ENCODE results near the gene RASGRF2. TPM values are rescaled to one million over a fixed set of nuclear protein-coding genes. Genes with fewer than 3 reads are reported as not detected.
A peak's percentile ranks its signal among the peaks of the same experiment; 100 is the strongest.

RASGRF2 gene
- total and polyA plus RNA-seq, 3 experiments from 2014 or later: 11.1 to 13.5 (median 13.4) TPM

DNA sequence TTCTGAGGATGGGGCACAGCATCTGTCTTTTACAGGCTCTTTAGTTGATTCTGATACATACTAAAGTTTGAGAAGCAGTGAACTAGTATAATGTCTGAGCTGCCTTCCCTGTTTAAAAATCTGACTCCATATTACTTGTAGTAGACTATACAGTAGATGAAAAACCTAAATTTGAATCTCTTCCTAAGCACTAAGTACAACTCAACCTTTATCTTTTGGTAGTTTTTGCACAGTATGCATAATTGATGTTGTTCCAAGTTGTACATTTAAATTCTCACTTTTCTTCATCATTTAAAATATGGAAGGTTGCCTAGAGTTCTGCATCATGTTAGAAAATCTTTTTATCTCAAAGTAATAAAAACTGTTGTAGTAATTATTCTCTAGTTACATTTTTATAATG, 174.4 kb downstream of the RASGRF2 start:
- H3K36me3 Mint-ChIP-seq: peaks cover 28 to 71% (median 36%) of the 10 kb centered on the region in 3 donors
- no peak for DNase-seq
- CTCF ChIA-PET: interaction anchor here (1.2 kb wide), 1 partner anchor 18 kb away, joined by 3 read pairs; no protein-coding TSS in a partner anchor
- H3K4me3 ChIP-seq (ENCODE audit: low read length): no peak overlapping the region
- H3K4me3 Mint-ChIP-seq: no peak overlapping the region
- no peaks in the 10 kb centered on the region for H3K27me3 ChIP-seq (ENCODE audit: insufficient read depth, low read length, poor library complexity, severe bottlenecking)
- H3K9me3 ChIP-seq (ENCODE audit: low read length): no peaks in the 10 kb centered on the region
- POLR2A ChIA-PET: no interaction called here
- no peak overlapping the region for H3K27ac ChIP-seq (ENCODE audit: low read depth, low read length)
- H3K9me3 Mint-ChIP-seq: peaks cover 0 to 2% (median 0%) of the 10 kb centered on the region in 5 donors
- H3K4me1 Mint-ChIP-seq: no peaks in the 10 kb centered on the region
- H3K4me1 ChIP-seq (ENCODE audit: insufficient read depth, low read length): no peaks in the 10 kb centered on the region
- H3K36me3 ChIP-seq (ENCODE audit: insufficient read depth, low read length): no peaks in the 10 kb centered on the region
- peaks cover 0 to 4% of the 10 kb centered on the region in 2 donors for H3K27me3 Mint-ChIP-seq
- H3K27ac Mint-ChIP-seq: no peak overlapping the region

DNA sequence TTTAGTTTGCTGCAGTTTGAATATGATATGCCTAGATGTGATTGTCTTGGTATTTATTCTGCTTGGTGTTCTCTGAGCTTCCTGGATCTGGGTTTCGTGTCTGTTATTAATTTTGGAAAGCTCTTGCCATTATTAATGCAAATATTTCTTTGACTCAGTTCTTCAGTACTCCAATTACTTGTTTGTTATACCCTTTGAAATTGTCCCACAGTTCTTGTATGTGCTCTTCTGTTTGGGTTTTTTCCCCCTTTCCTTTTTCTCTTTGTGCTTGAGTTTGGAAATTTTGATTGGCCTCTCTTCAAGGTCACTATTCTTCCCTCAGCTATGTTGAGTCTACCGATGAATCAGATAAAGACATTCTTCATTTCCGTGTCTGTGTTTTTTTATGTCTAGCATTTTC, 176.4 kb downstream of the RASGRF2 start:
- POLR2A ChIA-PET: no interaction called here

DNA sequence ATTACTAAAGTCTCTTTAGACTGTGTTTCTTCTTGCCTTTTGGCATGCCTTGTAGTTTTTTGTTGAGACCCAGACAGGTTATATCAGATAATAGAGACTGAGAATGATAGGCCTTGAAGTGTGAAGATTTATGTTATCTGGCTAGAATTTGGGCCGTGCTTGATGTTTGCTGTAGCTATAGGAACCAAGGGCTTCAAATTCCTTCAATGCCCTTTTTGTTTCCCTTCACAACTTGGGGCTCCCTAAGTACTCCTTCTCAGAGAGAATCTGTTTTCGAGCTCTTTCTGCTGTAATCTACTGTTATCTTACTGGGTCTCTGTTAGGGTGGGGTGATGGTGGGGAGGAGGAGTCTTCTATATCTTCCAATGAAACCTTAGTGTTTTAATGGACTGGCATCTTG, 177.7 kb downstream of the RASGRF2 start:
- Mint-ChIP-seq H3K4me3 (no peak overlapping the region), H3K27me3 (peaks cover 0 to 4% of the 10 kb centered on the region in 2 donors), H3K4me1 (peaks cover 0 to 3% (median 2%) of the 10 kb centered on the region in 3 donors), H3K27ac (peak overlapping the region in 2 of 8 donors; percentile 28 to 71), H3K9me3 (peaks cover 0 to 2% (median 0%) of the 10 kb centered on the region in 5 donors), H3K36me3 (peaks cover 33 to 69% (median 38%) of the 10 kb centered on the region in 3 donors)
- no peaks in the 10 kb centered on the region for H3K36me3 ChIP-seq (ENCODE audit: insufficient read depth, low read length)
- no peaks in the 10 kb centered on the region for H3K27me3 ChIP-seq (ENCODE audit: insufficient read depth, low read length, poor library complexity, severe bottlenecking)
- POLR2A ChIA-PET: no interaction called here
- H3K27ac ChIP-seq (ENCODE audit: low read depth, low read length): no peak overlapping the region
- no peaks in the 10 kb centered on the region for H3K9me3 ChIP-seq (ENCODE audit: low read length)
- no peak for DNase-seq
- CTCF ChIA-PET: no interaction called here
- no peak overlapping the region for H3K4me3 ChIP-seq (ENCODE audit: low read length)
- no peaks in the 10 kb centered on the region for H3K4me1 ChIP-seq (ENCODE audit: insufficient read depth, low read length)

More for the DNA sequence above, 176.4 kb downstream of the RASGRF2 start:
- Histone ChIP-seq H3K9me3 (ENCODE audit: low read length) (no peaks in the 10 kb centered on the region), H3K4me3 (ENCODE audit: low read length) (no peak overlapping the region), H3K4me1 (ENCODE audit: insufficient read depth, low read length) (no peaks in the 10 kb centered on the region), H3K27ac (ENCODE audit: low read depth, low read length) (no peak overlapping the region), H3K27me3 (ENCODE audit: insufficient read depth, low read length, poor library complexity, severe bottlenecking) (no peaks in the 10 kb centered on the region), H3K36me3 (ENCODE audit: insufficient read depth, low read length) (no peaks in the 10 kb centered on the region)
- H3K36me3 Mint-ChIP-seq: peaks cover 33 to 70% (median 39%) of the 10 kb centered on the region in 3 donors
- no peak for DNase-seq
- CTCF ChIA-PET: interaction anchor here (1.7 kb wide), 1 partner anchor 28 kb away, joined by 5 read pairs; no protein-coding TSS in a partner anchor
- H3K9me3 Mint-ChIP-seq: peaks cover 0 to 2% (median 0%) of the 10 kb centered on the region in 5 donors
- no peak overlapping the region for H3K4me3 Mint-ChIP-seq
- H3K4me1 Mint-ChIP-seq: peaks cover 0 to 3% (median 2%) of the 10 kb centered on the region in 3 donors
- H3K27me3 Mint-ChIP-seq: peaks cover 0 to 4% of the 10 kb centered on the region in 2 donors
- peak overlapping the region in 3 of 8 donors; percentile 13 to 73 (median 20) for H3K27ac Mint-ChIP-seq

DNA sequence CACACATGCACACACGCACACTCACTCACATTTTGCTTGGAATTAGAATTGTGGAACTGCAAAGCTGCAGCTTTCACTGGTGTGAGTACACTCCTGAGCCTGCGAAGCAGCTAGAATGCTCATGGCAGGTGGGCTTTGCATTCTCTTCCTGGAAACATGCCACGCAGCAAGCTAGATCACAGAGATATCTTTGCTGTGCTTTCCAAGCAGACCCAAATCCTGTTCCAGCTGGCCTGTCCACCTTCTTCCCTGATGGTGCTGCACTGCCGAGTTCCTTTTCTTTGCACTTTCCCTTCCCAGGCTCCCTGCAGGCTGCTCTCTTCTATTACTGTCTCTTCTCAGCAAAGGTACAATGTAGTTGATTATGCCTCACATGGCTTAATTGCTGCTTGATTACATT, 180.3 kb downstream of the RASGRF2 start:
- peak overlapping the region in 2 of 8 donors; percentile 22 to 60 for H3K27ac Mint-ChIP-seq
- no peaks in the 10 kb centered on the region for H3K9me3 ChIP-seq (ENCODE audit: low read length)
- peaks cover 0 to 8% (median 4%) of the 10 kb centered on the region in 3 donors for H3K4me1 Mint-ChIP-seq
- peaks cover 0 to 4% of the 10 kb centered on the region in 2 donors for H3K27me3 Mint-ChIP-seq
- H3K4me1 ChIP-seq (ENCODE audit: insufficient read depth, low read length): no peaks in the 10 kb centered on the region
- no peak overlapping the region for H3K4me3 ChIP-seq (ENCODE audit: low read length)
- POLR2A ChIA-PET: no interaction called here
- no peaks in the 10 kb centered on the region for H3K27me3 ChIP-seq (ENCODE audit: insufficient read depth, low read length, poor library complexity, severe bottlenecking)
- H3K27ac ChIP-seq (ENCODE audit: low read depth, low read length): no peak overlapping the region
- no peak overlapping the region for H3K4me3 Mint-ChIP-seq
- CTCF ChIA-PET: no interaction called here
- DNase-seq: no peak
- peaks cover 25 to 67% (median 29%) of the 10 kb centered on the region in 3 donors for H3K36me3 Mint-ChIP-seq
- no peaks in the 10 kb centered on the region for H3K36me3 ChIP-seq (ENCODE audit: insufficient read depth, low read length)
- H3K9me3 Mint-ChIP-seq: peaks cover 0 to 2% (median 0%) of the 10 kb centered on the region in 5 donors

DNA sequence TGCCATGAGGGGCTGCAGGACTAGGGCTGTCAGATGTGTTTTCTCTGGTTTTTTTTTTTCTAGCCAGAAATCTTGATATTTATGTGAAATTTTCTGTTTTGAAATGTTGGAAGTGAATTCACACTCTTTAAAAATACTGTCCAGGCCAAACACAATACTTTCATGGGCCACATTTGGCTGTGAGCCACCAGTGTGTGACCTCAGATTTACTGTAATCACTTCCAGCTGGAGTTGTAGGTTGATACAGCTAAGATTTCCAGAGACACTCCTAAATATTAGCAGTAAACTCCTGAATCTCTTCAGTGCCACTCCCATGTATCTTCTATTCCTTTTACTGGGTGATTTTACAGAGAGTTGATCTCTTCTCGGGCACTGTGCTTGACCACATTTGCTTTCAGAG, 180.8 kb downstream of the RASGRF2 start:
- peaks cover 0 to 12% (median 5%) of the 10 kb centered on the region in 3 donors for H3K4me1 Mint-ChIP-seq
- CTCF ChIA-PET: no interaction called here

DNA sequence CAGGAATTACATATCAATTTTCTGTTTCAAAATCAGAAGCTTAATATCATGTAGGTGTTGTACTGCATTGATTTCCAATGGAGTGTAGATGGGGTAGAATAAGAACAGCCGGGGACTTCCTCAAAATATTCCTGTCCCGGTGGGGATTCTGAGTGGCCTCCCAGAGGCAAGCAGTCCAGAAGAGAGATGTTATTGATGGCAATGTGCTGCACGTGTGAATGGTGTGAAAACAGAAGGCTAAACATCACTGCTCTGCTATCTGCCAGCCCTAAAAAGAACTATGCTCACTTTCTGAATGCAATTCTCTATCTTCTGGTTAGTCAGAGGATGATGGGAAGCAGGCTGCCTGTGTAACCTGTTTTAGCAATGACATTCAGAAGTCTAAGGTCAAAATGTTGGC, 181.9 kb downstream of the RASGRF2 start:
- peaks cover 0 to 4% of the 10 kb centered on the region in 2 donors for H3K27me3 Mint-ChIP-seq

More for the DNA sequence above, 180.8 kb downstream of the RASGRF2 start:
- DNase-seq: no peak
- Mint-ChIP-seq H3K4me3 (no peak overlapping the region), H3K27ac (no peak overlapping the region), H3K27me3 (peaks cover 0 to 4% of the 10 kb centered on the region in 2 donors), H3K36me3 (peaks cover 22 to 68% (median 26%) of the 10 kb centered on the region in 3 donors), H3K9me3 (peaks cover 0 to 2% (median 0%) of the 10 kb centered on the region in 5 donors)
- Histone ChIP-seq H3K4me3 (ENCODE audit: low read length) (no peak overlapping the region), H3K36me3 (ENCODE audit: insufficient read depth, low read length) (no peaks in the 10 kb centered on the region), H3K4me1 (ENCODE audit: insufficient read depth, low read length) (no peaks in the 10 kb centered on the region), H3K9me3 (ENCODE audit: low read length) (no peaks in the 10 kb centered on the region), H3K27me3 (ENCODE audit: insufficient read depth, low read length, poor library complexity, severe bottlenecking) (no peaks in the 10 kb centered on the region), H3K27ac (ENCODE audit: low read depth, low read length) (no peak overlapping the region)
- POLR2A ChIA-PET: no interaction called here

DNA sequence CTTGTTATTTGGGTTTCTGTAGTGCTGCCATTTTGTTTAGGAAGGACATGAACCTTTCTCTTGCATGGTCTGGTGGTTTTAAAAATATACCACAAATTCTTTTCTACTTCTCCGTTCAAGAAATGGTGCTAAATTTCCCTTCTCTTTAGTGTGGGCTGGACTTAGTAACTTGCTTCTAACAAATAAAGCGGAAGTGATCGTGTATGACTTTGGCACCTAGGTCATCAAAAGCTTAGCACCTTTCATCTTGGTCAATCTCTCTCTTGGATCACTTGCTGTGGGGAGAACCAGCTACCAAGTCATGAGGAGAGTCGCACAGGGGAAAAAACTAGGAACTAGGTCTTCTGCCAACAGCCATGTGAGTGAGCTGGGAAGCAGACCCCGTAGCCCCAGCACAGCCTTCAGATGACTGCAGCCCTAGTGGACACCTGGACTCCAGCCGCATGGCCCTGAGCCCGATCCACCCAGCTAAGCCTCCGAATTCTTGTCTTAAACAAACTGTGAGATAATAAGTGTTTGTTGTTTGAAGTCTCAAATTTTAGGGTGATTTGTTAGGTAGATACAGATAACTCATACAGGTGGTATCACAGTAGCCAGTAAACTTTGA, 185.3 kb downstream of the RASGRF2 start:
- Mint-ChIP-seq H3K9me3 (no peaks in the 10 kb centered on the region), H3K27me3 (peaks cover 0 to 2% of the 10 kb centered on the region in 2 donors), H3K4me3 (no peak overlapping the region), H3K27ac (no peak overlapping the region), H3K4me1 (peaks cover 10 to 26% (median 21%) of the 10 kb centered on the region in 3 donors), H3K36me3 (peaks cover 3 to 54% (median 6%) of the 10 kb centered on the region in 3 donors)
- Histone ChIP-seq H3K36me3 (ENCODE audit: insufficient read depth, low read length) (no peaks in the 10 kb centered on the region), H3K4me3 (ENCODE audit: low read length) (no peak overlapping the region), H3K4me1 (ENCODE audit: insufficient read depth, low read length) (no peaks in the 10 kb centered on the region), H3K27ac (ENCODE audit: low read depth, low read length) (no peak overlapping the region), H3K9me3 (ENCODE audit: low read length) (no peaks in the 10 kb centered on the region), H3K27me3 (ENCODE audit: insufficient read depth, low read length, poor library complexity, severe bottlenecking) (no peaks in the 10 kb centered on the region)
- DNase-seq: no peak
- POLR2A ChIA-PET: no interaction called here
- CTCF ChIA-PET: no interaction called here

More for the DNA sequence above, 181.9 kb downstream of the RASGRF2 start:
- CTCF ChIA-PET: no interaction called here
- H3K27me3 ChIP-seq (ENCODE audit: insufficient read depth, low read length, poor library complexity, severe bottlenecking): no peaks in the 10 kb centered on the region
- no peaks in the 10 kb centered on the region for H3K9me3 ChIP-seq (ENCODE audit: low read length)
- H3K4me1 Mint-ChIP-seq: peaks cover 0 to 15% (median 10%) of the 10 kb centered on the region in 3 donors
- H3K4me3 Mint-ChIP-seq: no peak overlapping the region
- no peak overlapping the region for H3K4me3 ChIP-seq (ENCODE audit: low read length)
- H3K27ac ChIP-seq (ENCODE audit: low read depth, low read length): no peak overlapping the region
- no peaks in the 10 kb centered on the region for H3K4me1 ChIP-seq (ENCODE audit: insufficient read depth, low read length)
- H3K36me3 Mint-ChIP-seq: peaks cover 16 to 68% (median 17%) of the 10 kb centered on the region in 3 donors
- no peak for DNase-seq
- POLR2A ChIA-PET: no interaction called here
- no peak overlapping the region for H3K27ac Mint-ChIP-seq
- H3K36me3 ChIP-seq (ENCODE audit: insufficient read depth, low read length): no peaks in the 10 kb centered on the region
- H3K9me3 Mint-ChIP-seq: no peaks in the 10 kb centered on the region

DNA sequence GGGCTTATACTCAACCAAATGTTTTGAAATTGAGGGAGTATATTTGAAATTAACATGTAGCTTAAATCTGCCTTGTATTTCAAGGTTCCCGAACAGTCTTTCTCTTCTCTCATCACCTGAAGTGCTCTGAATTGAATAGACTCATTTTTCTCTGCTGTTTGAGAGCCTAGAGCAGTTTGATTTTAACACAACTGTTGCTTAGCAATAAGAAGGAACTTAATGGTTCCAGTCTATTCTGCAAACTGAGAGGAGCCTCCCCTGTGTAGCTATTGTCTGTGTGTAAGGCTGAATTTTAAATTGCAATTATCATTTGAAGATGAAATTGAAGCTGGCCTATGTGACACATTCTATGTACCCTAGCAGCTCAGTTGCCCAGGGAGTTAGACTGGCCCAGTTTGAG, 185.9 kb downstream of the RASGRF2 start:
- Histone ChIP-seq H3K4me3 (ENCODE audit: low read length) (no peak overlapping the region), H3K27ac (ENCODE audit: low read depth, low read length) (no peak overlapping the region), H3K4me1 (ENCODE audit: insufficient read depth, low read length) (no peaks in the 10 kb centered on the region), H3K27me3 (ENCODE audit: insufficient read depth, low read length, poor library complexity, severe bottlenecking) (no peaks in the 10 kb centered on the region), H3K36me3 (ENCODE audit: insufficient read depth, low read length) (no peaks in the 10 kb centered on the region), H3K9me3 (ENCODE audit: low read length) (no peaks in the 10 kb centered on the region)
- ChIA-PET POLR2A (no interaction called here), CTCF (no interaction called here)
- H3K9me3 Mint-ChIP-seq: no peaks in the 10 kb centered on the region
- peaks cover 0 to 2% of the 10 kb centered on the region in 2 donors for H3K27me3 Mint-ChIP-seq
- peak overlapping the region in 2 of 8 donors; percentile 46 to 61 for H3K27ac Mint-ChIP-seq
- DNase-seq: no peak
- H3K4me3 Mint-ChIP-seq: no peak overlapping the region
- H3K36me3 Mint-ChIP-seq: peaks cover 5 to 50% (median 8%) of the 10 kb centered on the region in 3 donors
- peaks cover 10 to 24% (median 19%) of the 10 kb centered on the region in 3 donors for H3K4me1 Mint-ChIP-seq

Data from CD8-positive, alpha-beta memory T cell (primary cell).